Measurements from ENCODE around the gene TMCO4. TPM values are rescaled to one million over a fixed set of nuclear protein-coding genes. Genes with fewer than 3 reads are reported as not detected.
"Not testable (repeated sequence)": the region's sequence is repeated elsewhere in the genome, so short reads cannot be mapped to it uniquely, and the experiment has no call there.

The TMCO4 gene
- total RNA-seq, 2 experiments from 2014 or later, result 13.1 to 14.4 TPM

- peaks cover 14% of the 10 kb centered on the region for H3K27me3 Mint-ChIP-seq (ENCODE audit: low read depth)
- H3K27ac Mint-ChIP-seq, result peak overlapping the region; percentile 52
- peaks cover 2% of the 10 kb centered on the region for H3K36me3 Mint-ChIP-seq (ENCODE audit: low read depth)
- no peak for ATAC-seq
- POLR2A ChIA-PET, result interaction anchor here (1.1 to 2.6 kb wide), 4 partner anchors 48 to 176 kb away, joined by 3 to 21 read pairs (median 8); a partner anchor contains a TSS
- peaks cover 44% of the 10 kb centered on the region for H3K4me1 Mint-ChIP-seq (ENCODE audit: low read depth)
- no peak for DNase-seq
- CTCF ChIA-PET, result interaction anchor here (1.1 to 3.9 kb wide), 3 partner anchors 16 to 300 kb away, joined by 3 to 19 read pairs (median 8); no protein-coding TSS in a partner anchor
- peak overlapping the region; percentile 93 for H3K4me3 Mint-ChIP-seq
- H3K9me3 Mint-ChIP-seq (ENCODE audit: insufficient read depth), result no peaks in the 10 kb centered on the region
Observed at GRCh38 chr1:19645411-19646251, 154.1 kb downstream of the TMCO4 start.

DNA sequence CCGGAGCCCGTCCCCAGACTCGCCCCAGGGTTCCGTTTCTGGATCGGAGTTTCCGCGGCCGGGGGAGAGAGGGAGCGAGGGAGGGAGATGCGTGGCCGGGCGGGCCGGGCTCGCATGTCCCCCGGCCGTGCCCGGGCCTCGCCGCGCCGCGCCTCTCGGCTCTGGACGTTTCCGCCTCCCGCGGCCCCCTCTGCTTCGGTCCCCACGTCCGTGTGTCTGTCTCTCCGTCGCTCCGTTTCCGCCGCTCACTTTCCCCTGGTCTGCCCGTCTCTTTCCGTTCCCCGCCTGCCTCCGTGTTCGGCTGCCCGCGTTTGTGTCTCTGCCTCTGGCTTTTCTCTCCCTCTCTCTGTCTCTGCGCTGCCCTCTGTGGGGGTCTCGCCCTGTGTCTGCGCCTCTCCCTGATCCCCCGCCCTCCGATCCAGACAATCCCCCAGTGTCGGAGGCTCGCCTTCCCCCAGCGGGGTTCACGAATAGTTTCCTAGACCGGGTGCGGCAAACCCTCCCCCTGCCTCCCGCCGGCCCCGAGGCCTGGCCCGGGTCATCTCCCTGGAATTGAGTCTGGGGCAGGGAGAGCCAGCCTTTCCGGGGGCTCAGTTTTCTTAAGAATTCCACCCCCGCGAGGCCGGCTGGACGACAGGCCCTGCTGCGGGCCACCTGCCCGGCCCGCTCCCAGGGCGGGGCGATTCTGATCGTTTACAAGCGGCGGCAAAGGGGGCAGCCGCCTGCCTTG, 154.9 kb downstream of the TMCO4 start:
- H3K36me3 Mint-ChIP-seq (ENCODE audit: low read depth), result peaks cover 2% of the 10 kb centered on the region
- ChIA-PET POLR2A (interaction anchor here (0.6 to 2.6 kb wide), 4 partner anchors 38 to 135 kb away, joined by 3 to 21 read pairs (median 10); a partner anchor contains a TSS), CTCF (interaction anchor here (1.1 to 3.9 kb wide), 4 partner anchors 44 to 304 kb away, joined by 3 to 19 read pairs (median 4); no protein-coding TSS in a partner anchor)
- H3K27me3 Mint-ChIP-seq (ENCODE audit: low read depth), result peaks cover 14% of the 10 kb centered on the region
- peak; percentile 59 for ATAC-seq
- peak overlapping the region; percentile 93 for H3K4me3 Mint-ChIP-seq
- peak overlapping the region; percentile 93 for H3K27ac Mint-ChIP-seq
- H3K4me1 Mint-ChIP-seq (ENCODE audit: low read depth), result peaks cover 44% of the 10 kb centered on the region
- no peaks in the 10 kb centered on the region for H3K9me3 Mint-ChIP-seq (ENCODE audit: insufficient read depth)
- DNase-seq, result peak; percentile 78

- Mint-ChIP-seq H3K36me3 (ENCODE audit: low read depth) (peaks cover 2% of the 10 kb centered on the region), H3K27ac (no peak overlapping the region), H3K4me1 (ENCODE audit: low read depth) (peaks cover 44% of the 10 kb centered on the region), H3K27me3 (ENCODE audit: low read depth) (peaks cover 14% of the 10 kb centered on the region), H3K4me3 (peak overlapping the region; percentile 93), H3K9me3 (ENCODE audit: insufficient read depth) (no peaks in the 10 kb centered on the region)
- ATAC-seq (peak; percentile 35), DNase-seq (no peak)
- ChIA-PET POLR2A (interaction anchor here (0.6 to 2.6 kb wide), 6 partner anchors 9 to 300 kb away, joined by 3 to 21 read pairs (median 6); a partner anchor contains a TSS), CTCF (interaction anchor here (1.1 to 5.0 kb wide), 4 partner anchors 17 to 303 kb away, joined by 4 to 21 read pairs (median 4); no protein-coding TSS in a partner anchor)
Observed at GRCh38 chr1:19644395-19644680, 155.4 kb downstream of the TMCO4 start.

DNA sequence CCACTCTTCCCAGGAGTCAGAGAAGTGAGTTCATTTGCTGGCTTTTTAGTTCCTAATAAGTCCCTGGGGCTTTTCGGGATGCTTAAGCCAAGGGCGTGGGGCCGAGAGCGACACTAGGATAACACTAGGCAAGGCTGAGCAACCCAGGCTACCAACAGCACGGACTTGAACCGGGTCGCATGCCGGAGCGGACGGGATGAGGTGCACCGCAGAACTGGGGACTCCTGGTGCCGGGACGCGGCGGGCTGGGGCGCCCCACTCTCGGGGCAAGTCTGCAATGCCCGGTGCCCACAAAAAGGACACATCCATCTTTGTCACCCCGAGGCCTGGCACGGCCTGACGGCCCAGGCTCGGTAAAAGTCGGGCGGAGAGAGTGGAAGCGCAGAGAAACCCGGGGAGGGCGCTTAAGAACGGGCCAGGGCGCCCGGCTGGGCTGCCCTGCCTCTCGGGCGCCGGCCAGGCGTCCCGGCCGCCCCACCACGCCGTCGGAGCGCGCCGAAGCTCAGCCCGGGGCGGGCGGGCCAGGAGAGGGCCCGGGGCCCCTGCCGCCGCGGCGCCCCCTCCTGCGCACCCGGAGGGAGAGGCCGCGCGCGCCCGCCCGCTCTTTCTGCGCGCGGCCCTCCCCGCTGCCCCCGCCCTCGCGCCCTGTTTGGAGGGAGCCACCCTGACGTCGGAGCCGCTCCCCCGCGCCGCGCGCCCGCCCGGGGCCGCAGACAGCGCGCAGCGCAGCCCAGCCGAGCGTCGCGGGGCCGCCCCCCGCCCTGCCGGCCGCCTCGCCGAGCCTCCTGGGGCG, 155.9 kb downstream of the TMCO4 start, which contains the start of gene NBL1:
NBL1 (plus strand) TSS at position 710 of the 793 bp plus-strand sequence. CDS start 10,720 bp downstream, outside the sequence.
- CTCF ChIA-PET, result interaction anchor here (0.8 to 5.0 kb wide), 8 partner anchors 10 to 303 kb away, joined by 3 to 21 read pairs (median 4); no protein-coding TSS in a partner anchor
- peak; percentile 82 for DNase-seq
- peaks cover 14% of the 10 kb centered on the region for H3K27me3 Mint-ChIP-seq (ENCODE audit: low read depth)
- peak; percentile 87 for ATAC-seq
- peak within 1 kb of the TSS; percentile 93 for H3K27ac Mint-ChIP-seq
- H3K4me3 Mint-ChIP-seq, result peak within 1 kb of the TSS; percentile 93
- H3K4me1 Mint-ChIP-seq (ENCODE audit: low read depth), result peaks cover 44% of the 10 kb centered on the region
- POLR2A ChIA-PET, result interaction anchor here (0.6 to 2.6 kb wide), 7 partner anchors 10 to 300 kb away, joined by 3 to 21 read pairs (median 3); a partner anchor contains a TSS
- no peaks in the 10 kb centered on the region for H3K9me3 Mint-ChIP-seq (ENCODE audit: insufficient read depth)
- peaks cover 2% of the 10 kb centered on the region for H3K36me3 Mint-ChIP-seq (ENCODE audit: low read depth)

DNA sequence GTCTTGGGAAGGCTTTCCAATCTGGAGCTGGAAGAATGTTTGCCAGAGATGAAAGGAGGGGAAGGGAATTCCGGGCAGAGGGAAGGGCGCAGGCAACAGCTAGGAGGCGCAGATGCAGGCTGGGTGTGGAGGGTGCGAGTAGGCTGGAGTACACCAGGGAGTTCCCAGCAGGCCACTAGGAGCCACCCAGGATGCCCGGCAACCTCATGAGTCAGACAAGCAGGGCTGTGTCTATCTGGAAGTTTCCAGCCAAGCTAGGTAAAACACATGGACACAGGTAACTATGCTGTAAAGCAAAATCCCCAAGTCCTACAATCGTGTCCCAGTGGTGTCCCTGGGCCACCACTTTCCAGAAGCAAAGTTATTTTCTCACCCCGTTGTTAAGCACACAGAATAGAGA, 156.6 kb downstream of the TMCO4 start:
- ChIA-PET CTCF (interaction anchor here (0.8 to 5.0 kb wide), 6 partner anchors 10 to 252 kb away, joined by 3 to 21 read pairs (median 5); no protein-coding TSS in a partner anchor), POLR2A (interaction anchor here (1.1 to 2.6 kb wide), 3 partner anchors 37 to 299 kb away, joined by 3 to 21 read pairs (median 11); a partner anchor contains a TSS)
- Mint-ChIP-seq H3K4me3 (peak overlapping the region; percentile 80), H3K9me3 (ENCODE audit: insufficient read depth) (no peaks in the 10 kb centered on the region), H3K4me1 (ENCODE audit: low read depth) (peaks cover 44% of the 10 kb centered on the region), H3K27ac (peak overlapping the region; percentile 73), H3K27me3 (ENCODE audit: low read depth) (peaks cover 14% of the 10 kb centered on the region), H3K36me3 (ENCODE audit: low read depth) (peaks cover 2% of the 10 kb centered on the region)
- ATAC-seq, result no peak
- DNase-seq, result no peak

GRCh38 chr1:19640363-19641316, 159.1 kb downstream of the TMCO4 start:
- peaks cover 19% of the 10 kb centered on the region for H3K4me1 Mint-ChIP-seq (ENCODE audit: low read depth)
- H3K9me3 Mint-ChIP-seq (ENCODE audit: insufficient read depth), result no peaks in the 10 kb centered on the region
- DNase-seq (no peak), ATAC-seq (no peak)
- H3K4me3 Mint-ChIP-seq, result no peak overlapping the region
- POLR2A ChIA-PET, result interaction anchor here (0.5 to 1.2 kb wide), 4 partner anchors 10 to 509 kb away, joined by 3 to 4 read pairs (median 3); no protein-coding TSS in a partner anchor
- peaks cover 14% of the 10 kb centered on the region for H3K27me3 Mint-ChIP-seq (ENCODE audit: low read depth)
- CTCF ChIA-PET, result interaction anchor here (1.0 to 5.0 kb wide), 5 partner anchors 8 to 67 kb away, joined by 3 to 21 read pairs (median 4); no protein-coding TSS in a partner anchor
- no peak overlapping the region for H3K27ac Mint-ChIP-seq
- H3K36me3 Mint-ChIP-seq (ENCODE audit: low read depth), result peaks cover 2% of the 10 kb centered on the region

DNA sequence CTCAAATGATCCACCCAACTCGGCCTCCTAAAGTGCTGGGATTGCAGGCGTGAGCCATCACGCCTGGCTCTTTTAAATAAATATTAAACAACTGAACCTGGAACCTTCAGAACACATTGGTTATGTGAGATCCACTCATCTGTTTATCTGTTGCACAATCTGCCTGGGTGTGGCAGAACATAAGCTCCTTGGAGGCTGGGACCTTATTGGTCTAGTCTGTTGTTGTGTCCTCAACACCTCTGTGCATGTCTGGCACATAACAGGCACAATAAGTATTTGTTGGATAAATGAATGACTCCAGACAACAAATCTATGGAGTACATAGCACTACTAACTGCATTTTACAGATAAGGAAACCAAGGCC, 159.7 kb downstream of the TMCO4 start:
- ATAC-seq (no peak), DNase-seq (no peak)
- H3K27ac Mint-ChIP-seq, result no peak overlapping the region
- H3K36me3 Mint-ChIP-seq (ENCODE audit: low read depth), result peaks cover 2% of the 10 kb centered on the region
- POLR2A ChIA-PET, result interaction anchor here (1.0 kb wide), 1 partner anchor 176 kb away, joined by 3 read pairs; no protein-coding TSS in a partner anchor
- no peak overlapping the region for H3K4me3 Mint-ChIP-seq
- H3K4me1 Mint-ChIP-seq (ENCODE audit: low read depth), result peaks cover 15% of the 10 kb centered on the region
- no peaks in the 10 kb centered on the region for H3K9me3 Mint-ChIP-seq (ENCODE audit: insufficient read depth)
- H3K27me3 Mint-ChIP-seq (ENCODE audit: low read depth), result peaks cover 14% of the 10 kb centered on the region
- CTCF ChIA-PET, result interaction anchor here (1.0 to 5.0 kb wide), 4 partner anchors 8 to 66 kb away, joined by 3 to 21 read pairs (median 4); no protein-coding TSS in a partner anchor

DNA sequence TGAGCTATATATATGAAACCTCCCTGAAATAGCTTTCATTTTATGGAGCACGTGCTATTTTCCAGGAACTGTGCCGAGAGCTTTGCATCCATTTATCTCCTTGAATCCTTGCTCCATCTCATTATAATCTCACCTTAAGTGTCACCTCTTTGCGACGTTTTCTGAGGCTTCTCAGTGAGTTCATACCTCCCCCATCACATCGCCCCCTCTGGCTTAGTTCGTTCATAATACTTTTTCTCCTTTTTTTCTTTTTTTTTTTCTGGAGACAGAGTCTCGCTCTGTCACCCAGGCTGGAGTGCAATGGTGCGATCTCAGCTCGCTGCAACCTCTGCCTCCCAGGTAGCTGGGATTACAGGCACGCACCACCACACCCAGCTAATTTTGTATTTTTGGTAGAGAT, 160.5 kb downstream of the TMCO4 start:
- POLR2A ChIA-PET; ATAC-seq; H3K27ac Mint-ChIP-seq; DNase-seq; H3K36me3 Mint-ChIP-seq (ENCODE audit: low read depth); H3K4me3 Mint-ChIP-seq; H3K9me3 Mint-ChIP-seq (ENCODE audit: insufficient read depth): not testable (repeated sequence)
- H3K4me1 Mint-ChIP-seq (ENCODE audit: low read depth), result peaks cover 12% of the 10 kb centered on the region
- H3K27me3 Mint-ChIP-seq (ENCODE audit: low read depth), result peaks cover 14% of the 10 kb centered on the region
- CTCF ChIA-PET, result interaction anchor here (0.9 to 2.8 kb wide), 3 partner anchors 21 to 34 kb away, joined by 3 to 6 read pairs (median 5); no protein-coding TSS in a partner anchor

- H3K4me1 Mint-ChIP-seq (ENCODE audit: low read depth), result peaks cover under 1% of the 10 kb centered on the region
- H3K27me3 Mint-ChIP-seq (ENCODE audit: low read depth), result peaks cover 4% of the 10 kb centered on the region
- H3K36me3 Mint-ChIP-seq (ENCODE audit: low read depth), result no peaks in the 10 kb centered on the region
- no peaks in the 10 kb centered on the region for H3K9me3 Mint-ChIP-seq (ENCODE audit: insufficient read depth)
- ATAC-seq (no peak), DNase-seq (no peak)
- H3K27ac Mint-ChIP-seq, result no peak overlapping the region
- CTCF ChIA-PET, result interaction anchor here (2.8 kb wide), 1 partner anchor 21 kb away, joined by 6 read pairs; no protein-coding TSS in a partner anchor
- no peak overlapping the region for H3K4me3 Mint-ChIP-seq
- POLR2A ChIA-PET, result interaction anchor here (0.6 kb wide), 1 partner anchor 149 kb away, joined by 3 read pairs; no protein-coding TSS in a partner anchor
Observed at GRCh38 chr1:19637606-19638005, 162.1 kb downstream of the TMCO4 start.

DNA sequence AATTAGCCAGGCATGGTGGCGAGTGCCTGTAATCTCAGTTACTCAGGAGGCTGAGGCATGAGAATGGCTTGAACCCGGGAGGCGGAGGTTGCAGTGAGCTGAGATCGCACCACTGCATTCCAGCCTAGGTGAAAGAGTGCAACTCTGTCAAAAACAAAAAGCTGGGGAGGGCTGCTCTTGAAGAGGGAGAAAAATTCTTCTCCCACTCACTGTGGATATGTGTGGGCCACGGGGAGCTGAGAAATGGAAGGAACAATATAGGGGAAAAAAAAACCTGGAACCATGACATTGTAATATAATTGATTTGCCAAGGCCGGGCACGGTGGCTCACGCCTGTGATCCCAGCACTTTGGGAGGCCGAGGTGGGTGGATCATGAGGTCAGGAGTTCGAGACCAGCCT, 163.0 kb downstream of the TMCO4 start:
- H3K27ac Mint-ChIP-seq; ATAC-seq; CTCF ChIA-PET; H3K9me3 Mint-ChIP-seq (ENCODE audit: insufficient read depth); H3K36me3 Mint-ChIP-seq (ENCODE audit: low read depth); H3K4me3 Mint-ChIP-seq; H3K27me3 Mint-ChIP-seq (ENCODE audit: low read depth); DNase-seq; POLR2A ChIA-PET; H3K4me1 Mint-ChIP-seq (ENCODE audit: low read depth): not testable (repeated sequence)
